ENCODE data around the gene SYTL3.
"Not testable (repeated sequence)": the region's sequence is repeated elsewhere in the genome, so short reads cannot be mapped to it uniquely, and the experiment has no call there.

The SYTL3 gene

GRCh38 chr6:158701268-158701667 lies 51.4 kb downstream of the SYTL3 start:
- not testable (repeated sequence) for DNase-seq

- DNase-seq: no peak
Measured at GRCh38 chr6:158703111-158703836, 53.4 kb downstream of the SYTL3 start.

DNA sequence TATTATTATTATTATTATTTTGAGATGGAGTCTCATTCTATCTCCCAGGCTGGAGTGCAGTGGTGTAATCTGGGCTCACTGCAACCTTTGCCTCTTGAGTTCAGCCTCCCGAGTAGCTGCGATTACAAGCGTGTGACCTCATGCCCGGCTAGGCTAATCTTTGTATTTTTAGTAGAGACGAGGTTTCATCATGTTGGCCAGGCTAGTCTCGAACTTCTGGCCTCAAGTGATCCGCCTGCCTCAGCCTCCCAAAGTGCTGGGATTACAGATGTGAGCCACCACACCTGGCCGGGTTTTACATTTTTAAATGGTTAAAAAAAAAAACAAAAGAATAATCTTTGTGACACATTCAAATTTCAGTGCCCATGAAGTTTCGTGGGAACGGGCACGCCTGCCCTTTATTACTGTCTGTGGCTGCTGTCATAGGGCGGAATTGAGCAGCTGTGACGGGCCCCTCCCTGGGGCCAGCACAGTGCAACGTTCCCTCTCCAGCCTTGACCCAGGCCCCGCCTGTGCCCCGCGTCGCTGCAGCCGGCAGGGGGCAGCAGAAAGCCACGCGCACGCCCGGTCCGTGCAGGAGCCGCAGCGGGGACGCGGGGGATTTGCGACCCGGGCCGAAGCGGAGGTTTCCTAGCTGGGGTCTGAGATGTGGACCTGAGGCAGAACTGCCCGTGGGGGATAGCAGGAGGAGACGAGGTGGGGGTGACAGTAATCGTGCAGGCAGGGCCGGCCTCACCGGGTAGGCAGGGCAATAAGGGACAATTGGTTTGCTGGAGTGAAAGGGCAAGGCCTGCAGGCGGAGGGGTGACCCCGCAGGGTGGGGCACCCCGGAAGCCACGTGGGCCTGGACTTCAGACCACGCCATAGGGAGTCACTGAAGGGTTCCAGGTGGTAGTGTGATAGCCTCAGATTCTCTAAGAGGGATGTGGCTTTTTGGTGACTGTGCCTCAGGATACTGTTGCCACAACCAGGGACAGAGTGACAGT lies 54.3 kb downstream of the SYTL3 start:
- peak; percentile 54 for DNase-seq

GRCh38 chr6:158705386-158706126 lies 55.7 kb downstream of the SYTL3 start:
- no peak for DNase-seq

DNA sequence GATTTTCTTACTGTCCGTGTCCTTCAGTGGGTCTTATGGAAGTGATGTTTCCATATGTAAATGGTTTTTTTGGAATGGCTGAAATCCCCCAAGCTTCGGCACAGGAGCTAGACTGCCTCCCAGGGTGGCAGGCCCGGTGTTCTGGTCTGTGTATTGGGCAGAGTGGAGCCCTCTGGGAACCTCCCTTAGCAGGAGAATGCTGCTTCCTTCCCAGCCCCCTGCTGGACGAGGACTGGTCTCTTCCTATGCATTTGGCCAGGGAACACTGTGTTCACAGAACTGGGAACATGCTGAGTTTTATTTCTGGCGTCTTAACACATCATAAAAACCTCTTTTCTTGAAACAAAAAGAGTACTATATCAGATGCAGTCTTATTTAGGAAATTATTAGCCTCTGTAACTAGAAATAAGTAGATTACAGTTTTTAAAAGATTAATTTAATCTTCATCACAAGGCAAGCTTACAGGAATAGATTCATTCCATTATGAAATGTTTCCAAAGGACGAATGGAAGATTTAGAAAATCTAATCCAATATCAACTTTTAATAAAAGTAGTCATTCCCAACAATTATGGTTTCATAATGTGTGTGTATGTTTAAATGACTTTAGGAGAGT lies 56.6 kb downstream of the SYTL3 start:
- DNase-seq: no peak

DNA sequence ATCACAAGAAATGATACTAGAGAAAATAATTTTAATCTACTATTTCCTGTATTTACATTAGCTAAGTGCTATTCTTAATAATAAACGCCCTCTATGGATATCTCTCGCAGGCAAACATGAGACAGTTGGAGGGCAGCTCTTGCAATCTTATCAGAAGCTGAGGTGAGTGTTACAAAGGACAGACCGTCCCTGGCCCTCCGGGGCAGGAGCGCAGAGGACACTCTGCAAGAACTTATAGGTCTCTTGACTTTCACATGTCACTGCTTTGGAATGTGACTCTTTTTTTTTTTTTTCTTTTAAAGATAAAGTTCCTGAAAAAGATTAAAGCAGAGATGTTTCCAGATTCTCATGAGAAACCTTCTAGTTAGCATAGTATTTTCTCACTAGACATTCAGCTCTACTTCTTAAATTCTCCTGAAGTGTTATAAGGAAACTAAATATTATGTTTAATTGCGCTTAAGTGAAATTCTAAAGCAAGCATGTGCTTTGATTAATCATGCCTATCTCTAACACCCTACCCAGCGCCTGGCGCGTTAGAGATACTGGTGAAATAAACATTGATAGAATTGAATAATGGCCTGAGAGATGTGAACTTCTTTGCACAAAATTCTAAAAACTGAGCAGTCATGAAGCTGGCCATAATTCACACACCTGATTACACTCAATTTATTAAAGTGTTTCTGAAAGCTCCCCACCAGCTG lies 57.4 kb downstream of the SYTL3 start:
- DNase-seq: no peak

- no peak for DNase-seq
Measured at GRCh38 chr6:158707821-158708195, 58.0 kb downstream of the SYTL3 start.

- no peak for DNase-seq
Measured at GRCh38 chr6:158708239-158708638, 58.4 kb downstream of the SYTL3 start.

- DNase-seq: no peak
Measured at GRCh38 chr6:158709809-158710208, 60.0 kb downstream of the SYTL3 start.

GRCh38 chr6:158711264-158711663 lies 61.4 kb downstream of the SYTL3 start:
- DNase-seq: no peak

- DNase-seq: no peak
Measured at GRCh38 chr6:158713469-158713868, 63.6 kb downstream of the SYTL3 start.

GRCh38 chr6:158714706-158715105 lies 64.9 kb downstream of the SYTL3 start:
- no peak for DNase-seq

- no peak for DNase-seq
Measured at GRCh38 chr6:158715330-158716311, 65.8 kb downstream of the SYTL3 start.

GRCh38 chr6:158717341-158718330 lies 67.8 kb downstream of the SYTL3 start:
- no peak for DNase-seq

GRCh38 chr6:158718461-158719046 lies 68.7 kb downstream of the SYTL3 start:
- DNase-seq: no peak

GRCh38 chr6:158722176-158722729 lies 72.4 kb downstream of the SYTL3 start:
- no peak for DNase-seq

GRCh38 chr6:158725704-158726103 lies 75.8 kb downstream of the SYTL3 start:
- no peak for DNase-seq

DNA sequence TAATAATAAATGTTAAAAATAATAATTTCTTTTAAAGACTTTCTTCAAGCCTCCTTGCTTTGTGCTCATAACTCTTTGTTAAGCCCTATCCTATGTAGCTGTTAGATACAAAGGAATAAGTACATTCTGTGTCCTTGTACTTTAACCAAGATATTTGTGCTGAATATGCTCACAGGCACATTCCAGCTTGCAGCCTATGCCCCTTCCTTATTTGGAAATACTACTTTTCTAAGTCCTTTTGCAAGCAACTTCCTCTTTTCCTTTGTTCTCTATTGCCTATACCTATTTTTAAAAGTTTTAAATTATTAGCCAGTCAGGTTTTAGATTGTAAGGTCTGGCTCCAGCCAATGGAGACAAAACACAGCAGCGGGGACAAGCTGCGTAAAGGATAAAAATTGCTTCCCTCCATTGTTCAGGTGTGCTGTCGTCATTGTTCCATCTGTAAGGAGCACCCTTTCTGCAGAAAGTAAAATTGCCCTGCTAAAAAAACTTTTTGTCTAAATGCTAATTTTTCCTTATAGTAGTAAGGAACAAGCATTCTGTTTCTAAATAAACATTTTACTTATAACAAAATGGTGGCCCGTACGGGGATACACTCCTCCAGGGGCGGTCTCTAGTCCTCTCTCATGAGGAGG lies 80.2 kb downstream of the SYTL3 start:
- DNase-seq: no peak
